Stimulated activated CD8-positive, alpha-beta memory T cell treated with anti-CD3 and anti-CD28 coated beads, Interleukin-15, amount 100 ng/mL, for 4 hours (primary cell): ENCODE measurements around the gene TBC1D28.
"Not testable (repeated sequence)": the region's sequence is repeated elsewhere in the genome, so short reads cannot be mapped to it uniquely, and the experiment has no call there.

ENCODE experiments used
- DNase-seq, 2 donors: peaks; one replicate each; pipeline ENCODE4 v3.0.0-alpha.2; 2020; ENCODE audit warnings: low read depth in 2 of 2

Gene TBC1D28

DNA sequence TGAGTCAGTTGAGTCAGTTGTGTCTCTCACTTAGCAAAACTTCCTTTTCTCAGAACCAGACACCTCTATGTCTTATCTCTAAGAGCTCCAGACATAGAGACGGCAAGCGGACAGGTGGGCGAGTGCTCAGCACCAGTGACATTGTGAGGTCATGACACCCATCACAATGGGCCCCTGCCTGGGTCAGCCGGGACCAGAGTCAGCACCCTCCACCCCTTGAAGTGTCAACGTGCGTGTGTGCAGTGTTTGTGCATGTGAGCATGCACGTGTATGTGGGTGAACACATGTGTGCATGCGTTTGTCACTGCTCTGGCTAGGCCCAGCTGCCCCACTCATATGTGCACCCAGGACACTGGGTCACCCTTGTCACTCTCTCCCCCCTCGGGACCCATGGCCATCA is at the start of gene TBC1D28:
Gene TBC1D28 (minus strand): TSS at position 101 of the 400 bp plus-strand sequence. CDS start 3,039 bp downstream, outside the sequence.
- DNase-seq = not testable (repeated sequence)

DNA sequence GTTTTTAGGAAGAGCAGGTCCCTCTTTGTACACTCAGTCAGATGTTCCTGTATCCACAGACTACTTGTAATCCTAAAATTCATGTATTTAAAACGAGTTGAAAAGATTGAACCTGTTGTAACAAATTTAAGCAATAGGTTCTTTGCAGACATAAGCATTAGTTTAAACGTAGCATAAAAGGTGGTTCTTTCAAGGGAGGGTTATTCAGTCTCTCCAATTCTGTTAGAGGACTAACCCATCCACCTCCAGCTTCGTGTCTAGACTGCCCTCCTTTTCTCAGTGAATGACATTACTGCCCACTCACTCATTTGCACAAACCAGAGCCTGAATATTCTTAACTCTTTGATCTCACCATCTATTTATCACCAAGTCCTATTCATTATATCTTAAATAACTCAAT is 38.5 kb upstream of the TBC1D28 start:
- DNase-seq = not testable (repeated sequence)

DNA sequence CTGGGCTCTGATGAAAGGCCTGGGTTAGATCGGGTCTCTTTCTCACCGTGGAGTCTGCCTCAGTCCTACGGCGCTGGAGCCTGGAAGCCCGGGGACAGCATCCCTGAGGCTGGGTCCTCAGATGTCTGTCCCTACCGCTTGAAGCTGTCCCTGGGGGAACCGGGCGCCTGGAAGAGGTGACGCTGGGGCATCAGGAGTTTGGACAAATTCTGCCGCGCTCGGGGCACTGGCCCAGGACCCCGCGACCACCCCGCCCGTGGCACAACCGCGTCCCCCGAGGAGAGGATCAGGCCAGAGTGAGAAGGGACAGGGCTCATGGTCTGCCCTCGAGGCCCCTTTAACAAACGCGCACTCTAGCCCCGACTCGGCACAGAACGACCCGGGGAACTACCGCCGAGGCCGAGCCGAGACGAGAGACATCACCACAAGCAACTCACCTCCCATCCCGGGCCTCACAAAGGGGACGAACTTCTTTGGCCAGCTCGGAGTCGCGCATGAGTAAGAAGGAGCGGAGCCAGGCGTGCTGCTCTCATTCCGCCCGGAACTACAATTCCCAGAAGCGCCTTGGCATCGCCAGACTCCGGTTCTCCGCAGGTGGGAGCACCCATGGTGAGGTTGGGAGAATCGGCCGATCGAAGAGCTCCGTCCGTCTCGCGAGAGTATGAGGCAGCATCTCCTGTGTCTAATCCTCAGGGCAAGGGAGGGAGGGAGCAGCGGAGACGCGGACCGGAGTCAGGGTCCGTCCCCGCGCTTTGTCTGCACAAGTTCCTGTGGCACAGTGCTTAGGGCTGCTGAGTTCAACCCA is 37.8 kb upstream of the TBC1D28 start, which contains the start of gene FOXO3B:
Gene FOXO3B (minus strand): TSS at position 548 of the 805 bp plus-strand sequence. CDS start 663 bp downstream, outside the sequence.
- peak; percentile 51 to 66 for DNase-seq

DNA sequence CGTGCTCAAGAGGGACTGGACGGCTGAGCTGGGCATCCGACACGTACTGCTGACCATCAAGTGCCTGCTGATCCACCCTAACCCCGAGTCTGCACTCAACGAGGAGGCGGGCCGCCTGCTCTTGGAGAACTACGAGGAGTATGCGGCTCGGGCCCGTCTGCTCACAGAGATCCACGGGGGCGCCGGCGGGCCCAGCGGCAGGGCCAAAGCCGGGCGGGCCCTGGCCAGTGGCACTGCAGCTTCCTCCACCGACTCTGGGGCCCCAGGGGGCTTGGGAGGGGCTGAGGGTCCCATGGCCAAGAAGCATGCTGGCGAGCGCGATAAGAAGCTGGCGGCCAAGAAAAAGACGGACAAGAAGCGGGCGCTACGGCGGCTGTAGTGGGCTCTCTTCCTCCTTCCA is 33.2 kb upstream of the TBC1D28 start:
- not testable (repeated sequence) for DNase-seq

DNA sequence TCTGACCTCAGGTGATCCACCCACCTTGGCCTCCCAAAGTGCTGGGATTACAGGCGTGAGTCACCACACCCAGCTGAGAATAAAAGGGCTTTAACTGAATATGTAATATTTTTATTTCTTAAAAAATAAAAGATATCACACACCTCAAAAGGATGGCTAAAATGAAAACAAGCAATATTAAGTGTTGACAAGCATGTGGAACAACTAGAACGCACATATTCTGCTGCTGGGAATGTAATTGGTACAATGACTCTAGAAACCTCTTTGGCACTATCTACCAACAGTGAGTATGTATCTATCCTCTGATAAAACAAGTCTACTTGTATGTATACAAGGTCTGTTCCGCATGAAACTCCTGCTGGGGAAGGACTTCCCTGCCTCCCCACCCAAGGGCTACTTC is 32.7 kb upstream of the TBC1D28 start:
- not testable (repeated sequence) for DNase-seq

DNA sequence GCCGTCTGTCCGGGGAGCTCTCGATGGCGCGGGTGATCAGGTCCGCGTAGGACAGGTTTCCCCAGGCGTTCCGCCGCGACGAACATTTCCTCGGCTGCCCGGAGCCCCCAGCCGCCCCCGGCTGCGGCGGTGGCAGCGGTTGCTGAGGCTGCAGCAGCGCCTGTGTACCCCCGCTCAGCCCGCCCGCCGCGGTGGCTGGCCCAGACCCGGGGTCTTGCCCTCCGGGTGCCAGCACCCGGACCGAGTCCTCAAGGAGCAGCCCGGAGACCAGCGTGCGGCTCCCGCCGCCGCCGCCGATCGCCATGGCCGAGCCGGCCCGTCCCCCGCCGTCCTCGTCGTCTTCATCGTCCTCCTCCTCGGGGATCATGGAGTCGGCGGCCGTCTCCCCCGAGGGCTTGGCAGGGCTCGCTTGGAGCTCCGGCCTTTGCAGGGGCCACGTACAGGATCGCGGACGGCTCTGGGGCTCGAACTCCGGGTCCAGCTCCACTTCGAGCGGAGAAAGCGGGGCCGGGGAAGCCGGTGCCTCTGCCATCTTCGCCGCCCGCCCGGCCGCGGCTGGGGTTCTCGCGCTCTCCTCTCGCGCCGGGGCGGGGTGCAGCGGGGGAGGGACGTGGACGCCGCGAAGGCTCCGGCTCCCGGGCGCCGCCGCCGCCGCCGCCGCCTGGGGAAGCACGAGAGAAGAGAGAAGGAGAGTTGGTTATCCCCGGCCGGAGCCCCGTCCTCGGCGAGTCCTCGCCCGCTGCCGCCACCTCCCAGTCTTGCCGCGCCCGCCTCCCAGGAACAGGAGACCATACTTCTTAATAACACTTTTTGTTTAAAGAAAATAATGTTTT is 28.4 kb upstream of the TBC1D28 start:
- DNase-seq = not testable (repeated sequence)

DNA sequence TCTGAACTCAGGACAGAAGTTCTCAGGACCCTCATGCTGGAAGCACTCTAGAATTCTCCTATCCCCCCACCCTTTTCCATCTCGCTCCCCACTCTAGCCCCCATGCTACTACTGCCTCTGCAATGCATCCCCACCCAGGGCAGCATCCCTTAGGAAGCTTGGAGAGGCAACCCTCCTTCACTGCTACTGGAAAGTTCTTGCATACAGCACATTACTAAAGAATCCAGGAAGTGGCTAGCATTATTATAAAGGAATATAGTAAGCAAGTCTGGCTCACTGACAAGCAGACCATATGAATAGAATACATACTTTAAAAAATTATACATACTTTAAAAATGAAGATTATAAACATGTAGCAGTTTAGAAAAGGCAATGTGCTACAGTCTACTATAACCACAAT is 24.4 kb upstream of the TBC1D28 start:
- DNase-seq = not testable (repeated sequence)

DNA sequence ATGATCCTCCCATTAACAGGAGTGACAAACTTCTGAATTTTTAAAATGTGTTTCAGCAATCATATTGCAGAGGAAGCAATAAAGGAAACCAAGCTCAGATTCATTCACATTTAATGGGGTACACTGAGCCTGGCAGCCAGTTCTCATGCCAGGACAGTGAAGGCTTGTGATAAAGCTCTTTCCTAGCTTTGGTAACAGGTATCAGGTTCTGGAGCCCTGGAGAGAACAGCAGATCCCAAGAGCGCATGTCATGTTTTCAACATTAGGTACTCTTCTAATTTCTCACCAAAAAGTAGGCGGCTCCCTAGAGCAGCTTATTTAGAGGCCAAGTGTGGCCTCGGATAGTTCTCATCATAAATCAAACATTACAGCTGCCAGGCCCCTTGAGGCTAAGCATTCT is 23.3 kb upstream of the TBC1D28 start:
- DNase-seq = not testable (repeated sequence)

DNA sequence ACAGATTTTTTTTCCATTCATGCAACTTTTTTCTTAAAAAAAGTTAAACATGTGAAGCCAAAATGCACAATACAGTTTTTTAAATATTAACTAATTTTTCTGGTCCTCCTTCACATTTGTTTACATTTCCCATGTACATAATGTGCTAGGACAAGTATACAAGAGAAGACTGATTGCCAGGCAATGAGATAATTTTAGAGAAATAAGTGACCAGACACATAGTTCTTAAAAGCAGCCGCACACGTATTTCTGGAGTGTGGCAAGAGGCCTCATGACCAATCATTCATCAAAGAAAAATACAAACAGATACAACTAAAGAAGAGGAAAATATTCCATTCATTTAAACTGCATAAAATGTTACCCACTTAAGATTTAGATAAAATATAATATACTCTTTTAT is 22.1 kb upstream of the TBC1D28 start:
- DNase-seq = not testable (repeated sequence)

DNA sequence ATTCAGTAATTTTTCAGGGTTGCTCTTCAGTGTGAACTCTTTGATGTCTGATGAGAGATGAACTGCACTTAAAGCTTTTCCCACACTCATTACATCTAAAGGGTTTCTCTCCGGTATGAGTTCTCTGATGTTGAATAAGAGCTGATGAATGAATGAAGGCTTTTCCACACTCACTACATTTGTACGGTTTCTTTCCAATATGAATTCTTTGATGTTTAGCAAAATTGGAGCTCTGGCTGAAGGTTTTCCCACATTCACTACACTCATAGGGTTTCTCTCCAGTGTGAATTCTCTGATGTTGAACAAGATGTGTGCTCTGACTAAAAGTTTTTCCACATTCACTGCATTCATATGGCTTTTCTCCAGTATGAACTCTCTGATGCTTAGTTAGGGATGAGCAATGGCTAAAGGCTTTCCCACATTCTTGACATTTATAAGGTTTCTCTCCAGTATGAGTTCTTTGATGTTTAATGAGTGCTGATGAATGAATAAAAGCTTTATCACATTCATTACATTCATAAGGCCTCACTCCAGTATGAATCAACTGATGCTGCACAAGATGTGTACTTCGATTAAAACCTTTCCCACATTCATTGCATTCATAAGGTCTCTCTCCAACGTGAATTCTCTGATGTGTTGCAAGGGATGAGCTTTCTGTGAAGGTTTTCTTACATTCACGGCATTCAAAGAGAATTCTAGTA is 17.9 kb upstream of the TBC1D28 start:
- DNase-seq = not testable (repeated sequence)

DNA sequence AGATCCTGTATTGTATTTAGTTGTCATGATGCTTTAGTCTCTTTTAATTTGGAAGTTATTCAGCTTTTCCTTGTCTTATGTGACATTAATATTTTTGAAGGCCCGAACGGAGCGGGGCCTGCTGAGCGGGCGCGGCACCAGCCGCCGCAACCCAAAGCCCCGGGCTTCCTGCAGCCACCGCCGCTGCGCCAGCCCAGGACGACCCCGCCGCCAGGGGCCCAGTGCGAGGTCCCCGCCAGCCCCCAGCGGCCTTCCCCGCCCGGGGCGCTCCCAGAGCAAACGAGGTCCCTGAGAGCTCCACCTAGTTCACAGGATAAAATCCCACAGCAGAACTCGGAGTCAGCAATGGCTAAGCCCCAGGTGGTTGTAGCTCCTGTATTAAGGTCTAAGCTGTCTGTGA is 5.9 kb upstream of the TBC1D28 start:
- DNase-seq = not testable (repeated sequence)

DNA sequence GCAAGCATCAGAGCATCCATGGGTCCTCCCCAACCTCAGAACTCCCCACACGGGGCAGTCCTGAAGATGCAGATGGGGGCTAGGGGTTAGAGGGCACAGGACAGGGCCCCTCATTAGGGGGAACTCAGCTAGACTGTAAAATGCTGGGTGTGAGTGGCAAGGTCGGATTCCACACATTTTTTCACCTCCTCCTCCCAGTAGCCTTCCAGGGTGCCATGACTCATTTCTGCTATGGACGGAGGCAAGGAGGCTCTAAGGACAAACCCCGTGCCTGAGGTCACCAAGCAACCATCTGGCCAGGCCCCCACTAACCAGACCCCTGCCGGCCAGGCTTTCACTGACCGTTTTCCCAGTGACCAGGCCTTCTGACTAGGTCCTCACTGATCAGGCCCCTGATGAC is 1.1 kb downstream of the TBC1D28 start:
- DNase-seq = not testable (repeated sequence)

DNA sequence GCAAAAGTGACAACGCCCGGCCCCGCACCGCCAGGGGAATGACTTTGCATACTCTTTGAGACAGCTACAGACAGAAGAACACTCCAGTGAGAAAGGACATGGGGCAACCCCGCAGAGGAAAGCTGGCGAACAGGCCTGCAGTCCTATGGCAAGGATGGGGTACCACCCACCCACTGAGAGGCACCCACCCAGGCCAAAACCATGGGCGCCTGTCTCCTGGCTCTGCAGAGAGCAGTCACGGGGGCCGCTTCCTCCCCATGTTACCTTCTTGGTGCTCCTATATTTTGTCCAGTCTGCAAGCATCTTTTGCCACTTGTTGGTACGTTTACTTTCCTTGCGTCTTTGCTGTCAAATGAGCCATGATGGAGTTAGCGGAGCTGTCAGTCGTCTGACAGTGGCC is 5.8 kb downstream of the TBC1D28 start:
- DNase-seq = not testable (repeated sequence)

DNA sequence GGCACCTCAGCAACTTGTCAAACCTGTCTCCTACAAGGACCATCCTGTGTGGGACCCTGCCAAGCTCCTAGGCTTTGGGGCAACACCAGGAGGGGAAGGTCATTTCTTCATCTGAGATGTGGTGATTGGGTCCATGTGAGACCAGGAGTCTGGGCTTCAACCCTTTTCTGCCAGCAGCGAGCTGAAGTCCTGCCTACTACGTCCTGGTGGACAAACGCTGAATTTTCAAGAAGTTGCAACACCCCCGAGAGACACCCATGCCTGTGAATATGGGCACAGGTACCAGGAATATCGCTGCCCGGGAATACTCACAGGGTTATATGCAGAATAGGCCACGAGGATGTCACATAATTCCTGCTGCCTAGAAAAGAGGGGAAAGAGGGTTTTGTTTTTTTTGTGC is 8.0 kb downstream of the TBC1D28 start:
- DNase-seq = not testable (repeated sequence)

DNA sequence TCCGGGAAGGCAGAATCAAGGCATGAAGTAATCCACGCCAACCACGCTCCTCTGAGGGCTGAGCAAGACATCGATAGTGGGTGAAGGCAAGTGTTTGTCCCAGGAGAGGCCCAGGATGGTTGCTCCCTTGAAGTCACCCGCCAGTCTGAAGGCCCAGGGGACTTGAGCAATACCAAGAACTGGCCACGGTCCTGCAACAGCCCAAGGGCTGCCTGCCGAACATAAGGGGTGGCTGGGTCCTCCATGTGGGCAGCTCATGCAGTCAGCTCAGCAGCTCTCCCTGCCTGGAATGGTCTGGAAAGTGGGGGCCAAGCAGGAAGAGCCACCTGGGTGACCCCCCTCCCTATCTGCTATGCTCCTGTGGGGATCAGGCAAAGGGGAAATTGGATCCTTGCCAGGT is 8.4 kb downstream of the TBC1D28 start:
- not testable (repeated sequence) for DNase-seq

DNA sequence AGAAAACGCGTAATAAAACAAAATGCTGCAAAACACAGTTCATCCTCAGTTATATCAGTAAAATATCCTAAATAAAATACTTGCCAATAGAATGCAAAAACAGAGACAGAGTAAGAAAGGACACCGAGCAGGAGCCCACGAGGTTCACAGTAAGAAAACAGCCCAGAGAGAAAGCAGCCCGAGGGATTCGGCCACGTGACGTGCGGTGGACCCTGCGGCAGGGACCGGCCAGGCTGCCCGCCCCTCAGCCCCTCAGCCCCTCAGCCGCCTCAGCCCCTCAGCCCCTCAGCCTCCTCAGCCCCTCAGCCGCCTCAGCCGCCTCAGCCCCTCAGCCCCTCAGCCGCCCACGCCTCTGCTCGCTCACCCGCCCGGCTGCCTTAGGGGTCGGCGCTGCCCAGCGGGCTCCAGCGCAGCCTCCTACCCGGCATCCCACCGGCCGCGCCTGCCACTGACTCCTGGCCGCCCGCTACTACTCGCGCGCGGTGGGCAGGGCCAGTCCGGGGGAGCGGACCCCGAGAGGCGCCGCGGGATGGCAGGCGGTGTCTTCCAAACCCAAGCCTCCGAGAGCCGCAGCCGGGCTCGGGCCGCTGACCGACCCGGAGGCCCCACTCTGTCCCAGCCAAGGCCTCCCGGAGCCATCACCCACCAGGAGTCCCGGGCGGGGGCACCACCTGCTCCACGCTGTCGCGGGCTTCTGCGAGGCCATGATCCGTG is 9.5 kb downstream of the TBC1D28 start:
- not testable (repeated sequence) for DNase-seq

DNA sequence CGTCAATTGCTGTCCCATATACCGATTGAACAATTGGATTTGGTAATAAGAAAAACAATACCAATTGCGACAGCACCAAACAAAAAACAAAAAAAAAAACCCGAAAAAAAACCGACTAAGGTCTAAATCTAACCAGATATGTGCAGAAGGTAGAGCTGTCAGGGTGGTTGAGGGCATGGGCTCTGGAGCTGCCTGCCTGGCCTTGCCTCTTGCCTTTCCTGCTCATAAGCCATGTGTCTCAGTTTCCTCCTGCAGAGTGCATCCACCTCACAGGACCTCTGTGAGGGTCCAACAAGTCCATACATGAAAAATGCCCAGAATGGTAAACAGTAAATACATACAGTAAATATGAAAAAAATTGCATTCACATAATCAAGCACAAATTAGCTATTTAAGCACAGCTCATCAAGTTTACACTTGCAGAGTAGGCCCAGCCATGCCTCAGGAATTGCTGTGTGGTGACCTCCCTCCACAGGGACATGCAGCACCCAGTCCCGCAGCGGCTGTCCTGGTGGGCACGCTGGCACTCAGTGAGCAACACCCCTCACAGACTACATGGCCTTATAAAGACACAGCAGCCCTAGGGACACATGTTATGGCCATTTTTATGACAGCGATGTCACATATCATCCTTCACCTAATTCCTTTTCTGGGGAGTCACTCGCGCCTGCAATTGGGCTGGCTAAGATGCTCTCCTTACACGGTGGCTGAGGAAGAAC is 17.9 kb downstream of the TBC1D28 start:
- no peak for DNase-seq

DNA sequence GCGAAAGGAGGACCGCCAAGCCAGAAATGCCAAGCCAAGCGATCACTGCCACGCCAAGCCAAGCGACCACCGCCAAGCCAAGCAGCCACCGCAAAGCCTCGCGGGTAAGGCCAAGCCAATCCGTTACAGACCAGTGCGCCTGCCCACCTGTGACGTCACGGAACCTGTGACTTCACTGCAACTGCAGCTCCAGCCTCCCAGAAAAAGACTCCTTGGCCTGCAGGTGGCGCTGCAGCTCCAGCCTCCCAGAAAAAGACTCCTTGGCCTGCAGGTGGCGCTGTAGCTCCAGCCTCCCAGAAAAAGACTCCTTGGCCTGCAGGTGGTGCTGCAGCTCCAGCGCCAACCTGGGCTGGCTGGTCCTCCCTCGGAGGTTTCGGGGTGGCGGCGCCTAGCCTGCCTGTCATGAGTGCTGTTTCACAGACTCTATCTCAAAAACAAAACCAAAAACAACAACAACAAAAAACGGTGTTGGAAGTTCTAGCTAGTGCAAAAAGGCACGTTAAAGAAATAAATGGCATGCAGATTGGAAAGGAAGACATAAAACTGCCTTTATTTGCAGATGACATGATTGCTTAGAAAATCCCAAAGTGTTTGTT is 18.6 kb downstream of the TBC1D28 start:
- peak; percentile 80 to 93 for DNase-seq

DNA sequence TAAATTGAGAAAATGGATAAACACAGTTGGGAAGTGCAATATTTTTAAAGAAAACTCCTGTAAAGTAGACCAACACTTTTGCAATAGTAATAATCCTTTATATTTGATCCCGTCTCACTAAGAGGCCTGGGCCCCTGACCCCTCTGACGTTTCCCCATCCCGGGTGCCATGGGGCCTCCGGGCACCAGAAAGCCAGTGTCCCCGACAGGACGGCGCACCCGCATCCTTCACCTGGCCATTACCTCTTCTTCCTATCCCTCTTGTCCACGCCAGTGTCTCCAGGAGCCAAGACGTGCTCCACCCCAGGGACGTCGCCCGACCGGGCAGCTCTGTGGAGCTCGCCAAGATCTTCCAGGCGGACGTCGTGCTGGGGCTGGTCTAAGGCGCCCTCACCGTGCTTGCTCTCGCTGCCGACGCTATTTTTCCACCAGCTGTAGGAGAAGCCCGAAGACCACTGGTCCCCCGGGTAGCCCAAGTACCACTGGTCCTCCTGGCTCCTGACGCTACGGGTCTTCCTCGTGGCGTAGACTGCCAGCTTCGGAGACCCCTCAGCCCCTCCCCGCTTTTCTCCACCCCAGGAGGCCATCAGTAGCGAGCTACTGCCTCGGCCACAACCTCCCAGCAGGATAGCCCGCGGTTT is 19.2 kb downstream of the TBC1D28 start:
- not testable (repeated sequence) for DNase-seq

DNA sequence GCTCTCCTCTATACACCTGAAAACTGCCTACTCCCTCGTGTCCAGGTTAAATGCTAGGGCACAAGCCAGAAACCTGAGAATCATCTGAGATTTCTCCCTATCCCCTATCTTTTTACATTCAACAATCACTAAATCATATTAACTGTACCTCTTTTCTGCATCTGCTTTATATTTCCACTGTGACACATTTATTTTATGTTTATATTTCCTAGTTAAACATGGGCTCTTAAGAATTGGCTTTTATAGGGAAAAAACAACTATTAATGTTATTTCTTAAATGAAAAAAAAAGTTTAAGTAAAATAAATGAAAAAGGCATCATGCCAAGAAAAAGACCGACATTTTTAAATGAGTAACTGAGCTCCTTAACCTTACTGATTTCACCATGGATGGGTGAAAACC is 26.6 kb downstream of the TBC1D28 start:
- DNase-seq = not testable (repeated sequence)
